ENCODE data around the gene CD14.
"Not testable (repeated sequence)": the region's sequence is repeated elsewhere in the genome, so short reads cannot be mapped to it uniquely, and the experiment has no call there.

The CD14 gene

GRCh38 chr5:140628711-140629110 lies 4.3 kb downstream of the CD14 start:
- no peak for DNase-seq (ENCODE audit: low read depth)
- H3K4me3 ChIP-seq (ENCODE audit: low read depth, low read length) = no peak overlapping the region
- TF ChIP-seq CTCF (conservative IDR thresholded peaks at IDR 0.05; ENCODE audit: low read depth, low read length) = no peak

- DNase-seq (ENCODE audit: low read depth) = no peak
- TF ChIP-seq CTCF (conservative IDR thresholded peaks at IDR 0.05; ENCODE audit: low read depth, low read length) = no peak
- no peak overlapping the region for H3K4me3 ChIP-seq (ENCODE audit: low read depth, low read length)
Observed at GRCh38 chr5:140627972-140628371, 5.0 kb downstream of the CD14 start.

- DNase-seq (ENCODE audit: low read depth) = not testable (repeated sequence)
Observed at GRCh38 chr5:140624886-140625285, 8.1 kb downstream of the CD14 start.

GRCh38 chr5:140623061-140623460 lies 9.9 kb downstream of the CD14 start:
- not testable (repeated sequence) for DNase-seq (ENCODE audit: low read depth)

More at GRCh38 chr5:140624886-140625285, 8.1 kb downstream of the CD14 start:
- H3K4me3 ChIP-seq (ENCODE audit: low read depth, low read length) = not testable (repeated sequence)

GRCh38 chr5:140622301-140622700 lies 10.7 kb downstream of the CD14 start:
- H3K4me3 ChIP-seq (ENCODE audit: low read depth, low read length) = no peak overlapping the region
- TF ChIP-seq CTCF (conservative IDR thresholded peaks at IDR 0.05; ENCODE audit: low read depth, low read length) = no peak
- no peak for DNase-seq (ENCODE audit: low read depth)

More at GRCh38 chr5:140623061-140623460, 9.9 kb downstream of the CD14 start:
- H3K4me3 ChIP-seq (ENCODE audit: low read depth, low read length) = not testable (repeated sequence)

- no peak overlapping the region for H3K4me3 ChIP-seq (ENCODE audit: low read depth, low read length)
- no peak for TF ChIP-seq CTCF (conservative IDR thresholded peaks at IDR 0.05; ENCODE audit: low read depth, low read length)
- no peak for DNase-seq (ENCODE audit: low read depth)
Observed at GRCh38 chr5:140611020-140611521, 21.9 kb downstream of the CD14 start.

- TF ChIP-seq CTCF (conservative IDR thresholded peaks at IDR 0.05; ENCODE audit: low read depth, low read length) = no peak
- no peak overlapping the region for H3K4me3 ChIP-seq (ENCODE audit: low read depth, low read length)
- DNase-seq (ENCODE audit: low read depth) = no peak
Observed at GRCh38 chr5:140609126-140609525, 23.8 kb downstream of the CD14 start.

- no peak for DNase-seq (ENCODE audit: low read depth)
- no peak overlapping the region for H3K4me3 ChIP-seq (ENCODE audit: low read depth, low read length)
- no peak for TF ChIP-seq CTCF (conservative IDR thresholded peaks at IDR 0.05; ENCODE audit: low read depth, low read length)
Observed at GRCh38 chr5:140608722-140609121, 24.3 kb downstream of the CD14 start.
